Measurements from ENCODE around the gene CYP46A1.

Gene CYP46A1

GRCh38 chr14:99681101-99681831, 2.8 kb upstream of the CYP46A1 start:
- H2AFZ ChIP-seq (ENCODE audit: low read length): no peak overlapping the region

GRCh38 chr14:99681832-99682148, 2.3 kb upstream of the CYP46A1 start:
- H3K4me1 ChIP-seq (ENCODE audit: insufficient read depth, low read length, severe bottlenecking): peaks cover 13% of the 10 kb centered on the region
- H3K4me3 ChIP-seq (ENCODE audit: low read depth, low read length, poor library complexity, severe bottlenecking): no peak overlapping the region
- no peaks in the 10 kb centered on the region for H3F3A ChIP-seq (ENCODE audit: insufficient read depth, low read length)
- no peak overlapping the region for H3K9ac ChIP-seq (ENCODE audit: low read length)
- no peaks in the 10 kb centered on the region; the same call in 1 of the 2 replicates for H3K36me3 ChIP-seq (ENCODE audit: insufficient read depth, low read length)
- no peaks in the 10 kb centered on the region for H4K20me1 ChIP-seq (ENCODE audit: insufficient read depth, low read length)
- TF ChIP-seq CTCF (IDR thresholded peaks at IDR 0.05; ENCODE audit: low read length) (no peak), EZH2 (IDR thresholded peaks at IDR 0.05; ENCODE audit: borderline replicate concordance, low read length) (no peak)
- no peak overlapping the region for H2AFZ ChIP-seq (ENCODE audit: low read length)
- no peak overlapping the region for H3K4me2 ChIP-seq (ENCODE audit: low read length)
- no peaks in the 10 kb centered on the region for H3K79me2 ChIP-seq (ENCODE audit: insufficient read depth, low read length)
- peaks cover 7% of the 10 kb centered on the region; the same call in 1 of the 2 replicates for H3K27me3 ChIP-seq (ENCODE audit: insufficient read depth, low read length)
- H3K9me2 ChIP-seq (ENCODE audit: low read depth, low read length): no peaks in the 10 kb centered on the region
- no peak overlapping the region for H3K27ac ChIP-seq (ENCODE audit: low read depth, low read length, poor library complexity, severe bottlenecking)
- H3K9me3 ChIP-seq (ENCODE audit: low read length): no peaks in the 10 kb centered on the region

More at GRCh38 chr14:99681101-99681831, 2.8 kb upstream of the CYP46A1 start:
- Histone ChIP-seq H3K4me3 (ENCODE audit: low read depth, low read length, poor library complexity, severe bottlenecking) (no peak overlapping the region), H3K9me3 (ENCODE audit: low read length) (no peaks in the 10 kb centered on the region), H3K36me3 (ENCODE audit: insufficient read depth, low read length) (no peaks in the 10 kb centered on the region; the same call in 1 of the 2 replicates), H3K27me3 (ENCODE audit: insufficient read depth, low read length) (peaks cover 7% of the 10 kb centered on the region; the same call in 1 of the 2 replicates), H3K79me2 (ENCODE audit: insufficient read depth, low read length) (no peaks in the 10 kb centered on the region), H3F3A (ENCODE audit: insufficient read depth, low read length) (no peaks in the 10 kb centered on the region), H3K9me2 (ENCODE audit: low read depth, low read length) (no peaks in the 10 kb centered on the region), H3K9ac (ENCODE audit: low read length) (no peak overlapping the region), H3K27ac (ENCODE audit: low read depth, low read length, poor library complexity, severe bottlenecking) (no peak overlapping the region), H4K20me1 (ENCODE audit: insufficient read depth, low read length) (no peaks in the 10 kb centered on the region), H3K4me1 (ENCODE audit: insufficient read depth, low read length, severe bottlenecking) (peaks cover 13% of the 10 kb centered on the region), H3K4me2 (ENCODE audit: low read length) (no peak overlapping the region)
- no peak for TF ChIP-seq CTCF (IDR thresholded peaks at IDR 0.05; ENCODE audit: low read length)
- no peak for TF ChIP-seq EZH2 (IDR thresholded peaks at IDR 0.05; ENCODE audit: borderline replicate concordance, low read length)

- Histone ChIP-seq H3F3A (ENCODE audit: insufficient read depth, low read length) (no peaks in the 10 kb centered on the region), H3K9me3 (ENCODE audit: low read length) (no peaks in the 10 kb centered on the region), H3K79me2 (ENCODE audit: insufficient read depth, low read length) (no peaks in the 10 kb centered on the region), H3K4me1 (ENCODE audit: insufficient read depth, low read length, severe bottlenecking) (peaks cover 13% of the 10 kb centered on the region), H2AFZ (ENCODE audit: low read length) (peak overlapping the region; percentile 94), H3K4me3 (ENCODE audit: low read depth, low read length, poor library complexity, severe bottlenecking) (peak overlapping the region; percentile 81), H3K9ac (ENCODE audit: low read length) (peak overlapping the region; percentile 78), H3K27ac (ENCODE audit: low read depth, low read length, poor library complexity, severe bottlenecking) (no peak overlapping the region), H4K20me1 (ENCODE audit: insufficient read depth, low read length) (no peaks in the 10 kb centered on the region), H3K9me2 (ENCODE audit: low read depth, low read length) (no peaks in the 10 kb centered on the region), H3K27me3 (ENCODE audit: insufficient read depth, low read length) (peaks cover 2% of the 10 kb centered on the region; the same call in 1 of the 2 replicates), H3K4me2 (ENCODE audit: low read length) (peak overlapping the region; percentile 86), H3K36me3 (ENCODE audit: insufficient read depth, low read length) (no peaks in the 10 kb centered on the region; the same call in 1 of the 2 replicates)
- TF ChIP-seq CTCF (IDR thresholded peaks at IDR 0.05; ENCODE audit: low read length): peak; percentile 88
- TF ChIP-seq EZH2 (IDR thresholded peaks at IDR 0.05; ENCODE audit: borderline replicate concordance, low read length): no peak
These were observed 1.1 kb upstream of the CYP46A1 start for GRCh38 chr14:99682809-99683618.
